Measurements from ENCODE around the gene BRD7.

Gene BRD7

GRCh38 chr16:50269769-50270509, 98.8 kb downstream of the BRD7 start:
- no peak for TF ChIP-seq CTCF (IDR thresholded peaks at IDR 0.05; ENCODE audit: low read depth, low read length)
- no peak for DNase-seq (ENCODE audit: extremely low read depth, low read depth)

- TF ChIP-seq CTCF (IDR thresholded peaks at IDR 0.05; ENCODE audit: low read depth, low read length) = no peak
Measured at GRCh38 chr16:50269061-50269705, 99.6 kb downstream of the BRD7 start.

GRCh38 chr16:50268352-50268751, 100.4 kb downstream of the BRD7 start:
- DNase-seq (ENCODE audit: extremely low read depth, low read depth) = no peak
- no peak for TF ChIP-seq CTCF (IDR thresholded peaks at IDR 0.05; ENCODE audit: low read depth, low read length)

More at GRCh38 chr16:50269061-50269705, 99.6 kb downstream of the BRD7 start:
- no peak for DNase-seq (ENCODE audit: extremely low read depth, low read depth)

- no peak for TF ChIP-seq CTCF (IDR thresholded peaks at IDR 0.05; ENCODE audit: low read depth, low read length)
- DNase-seq (ENCODE audit: extremely low read depth, low read depth) = no peak
Measured at GRCh38 chr16:50267651-50268050, 101.1 kb downstream of the BRD7 start.

GRCh38 chr16:50267151-50267631, 101.6 kb downstream of the BRD7 start:
- no peak for TF ChIP-seq CTCF (IDR thresholded peaks at IDR 0.05; ENCODE audit: low read depth, low read length)
- no peak for DNase-seq (ENCODE audit: extremely low read depth, low read depth)

GRCh38 chr16:50266337-50267091, 102.3 kb downstream of the BRD7 start, which contains the start of gene ADCY7:
Gene ADCY7, plus strand, starts transcription at chr16:50266551. Its CDS starts 21,629 bp downstream, at chr16:50288180.
- DNase-seq (ENCODE audit: extremely low read depth, low read depth) = peak; percentile 49
- no peak for TF ChIP-seq CTCF (IDR thresholded peaks at IDR 0.05; ENCODE audit: low read depth, low read length)
